Ovary (tissue), 3 donors: Measurements from ENCODE around the gene AKAP9.

ENCODE experiments used
- CTCF ChIP-seq, 3 donors: fragments of 450-650 bp in 2 of 3; fragments of 200-600 bp in 1 of 3; IDR thresholded peaks; one replicate each; pipeline versions ENCODE4 v1.5.1 to v1.8.0; 2016 to 2022; ENCODE audit warnings: antibody characterized with exemption in 3 of 3, mild to moderate bottlenecking in 1 of 3
- POLR2A ChIP-seq: fragments of 450-650 bp; IDR thresholded peaks from one replicate; pipeline ENCODE4 v1.6.1; 2017; ENCODE audit warnings: antibody characterized with exemption, mild to moderate bottlenecking, moderate library complexity
- donor health status: DM: no; HTN: no; CAD: no.

GRCh38 chr7:92131093-92131492 is 190.4 kb downstream of the AKAP9 start:
- TF ChIP-seq CTCF (IDR thresholded peaks at IDR 0.05) = no peak
- TF ChIP-seq POLR2A = no peak
